WTC11 (cell line): ENCODE data around the gene RTF1.

Experiments used
- TF ChIP-seq, protein P1 (sequence below): sonication (generic); formaldehyde crosslinking; IDR thresholded peaks from 2 replicates; pipeline ENCODE4 v1.8.1; 2022; ENCODE audit warnings: low read depth, missing genetic modification reagents, borderline replicate concordance
- TF ChIP-seq, protein P2 (sequence below): fragments of 200-600 bp; IDR thresholded peaks from 2 replicates; pipeline ENCODE4 v1.8.0; 2022; ENCODE audit warnings: antibody characterized with exemption

DNA sequence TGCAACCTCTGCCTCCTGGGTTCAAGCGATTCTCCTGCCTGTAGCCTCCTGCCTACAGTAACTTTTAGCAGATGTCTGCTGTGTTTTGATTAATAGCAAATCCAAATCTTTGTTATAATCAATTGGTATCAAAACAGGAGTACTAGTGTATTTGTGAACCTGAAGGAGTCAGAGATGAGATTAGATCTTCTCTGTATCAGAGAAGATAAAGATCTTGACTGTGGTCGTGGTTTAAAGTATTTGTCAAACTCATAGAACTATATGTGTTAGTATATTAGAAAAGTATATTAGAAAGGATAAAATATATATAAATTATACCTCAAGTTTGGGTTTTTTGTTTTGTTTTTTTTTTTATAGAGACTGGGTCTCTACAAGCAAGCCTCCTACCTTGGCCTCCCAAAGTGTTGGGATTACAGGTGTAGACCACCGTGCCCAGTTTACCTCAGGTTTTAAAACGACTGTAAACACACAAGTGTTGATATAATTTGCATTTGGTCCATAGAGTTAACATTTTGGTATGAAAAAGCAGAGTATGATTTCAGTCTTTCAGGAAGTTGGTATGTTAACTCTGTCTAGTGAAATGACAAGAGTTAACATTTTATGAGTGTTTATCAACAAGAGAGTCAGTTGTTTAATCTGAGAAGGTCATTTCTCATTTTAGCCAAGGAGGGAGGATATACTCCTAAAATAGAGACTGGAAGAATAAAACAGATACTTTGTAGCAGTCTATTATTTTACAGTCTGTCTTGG is 18.3 kb downstream of the RTF1 start:
- TF ChIP-seq, protein P1, sequence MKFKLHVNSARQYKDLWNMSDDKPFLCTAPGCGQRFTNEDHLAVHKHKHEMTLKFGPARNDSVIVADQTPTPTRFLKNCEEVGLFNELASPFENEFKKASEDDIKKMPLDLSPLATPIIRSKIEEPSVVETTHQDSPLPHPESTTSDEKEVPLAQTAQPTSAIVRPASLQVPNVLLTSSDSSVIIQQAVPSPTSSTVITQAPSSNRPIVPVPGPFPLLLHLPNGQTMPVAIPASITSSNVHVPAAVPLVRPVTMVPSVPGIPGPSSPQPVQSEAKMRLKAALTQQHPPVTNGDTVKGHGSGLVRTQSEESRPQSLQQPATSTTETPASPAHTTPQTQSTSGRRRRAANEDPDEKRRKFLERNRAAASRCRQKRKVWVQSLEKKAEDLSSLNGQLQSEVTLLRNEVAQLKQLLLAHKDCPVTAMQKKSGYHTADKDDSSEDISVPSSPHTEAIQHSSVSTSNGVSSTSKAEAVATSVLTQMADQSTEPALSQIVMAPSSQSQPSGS = no peak
- TF ChIP-seq, protein P2, sequence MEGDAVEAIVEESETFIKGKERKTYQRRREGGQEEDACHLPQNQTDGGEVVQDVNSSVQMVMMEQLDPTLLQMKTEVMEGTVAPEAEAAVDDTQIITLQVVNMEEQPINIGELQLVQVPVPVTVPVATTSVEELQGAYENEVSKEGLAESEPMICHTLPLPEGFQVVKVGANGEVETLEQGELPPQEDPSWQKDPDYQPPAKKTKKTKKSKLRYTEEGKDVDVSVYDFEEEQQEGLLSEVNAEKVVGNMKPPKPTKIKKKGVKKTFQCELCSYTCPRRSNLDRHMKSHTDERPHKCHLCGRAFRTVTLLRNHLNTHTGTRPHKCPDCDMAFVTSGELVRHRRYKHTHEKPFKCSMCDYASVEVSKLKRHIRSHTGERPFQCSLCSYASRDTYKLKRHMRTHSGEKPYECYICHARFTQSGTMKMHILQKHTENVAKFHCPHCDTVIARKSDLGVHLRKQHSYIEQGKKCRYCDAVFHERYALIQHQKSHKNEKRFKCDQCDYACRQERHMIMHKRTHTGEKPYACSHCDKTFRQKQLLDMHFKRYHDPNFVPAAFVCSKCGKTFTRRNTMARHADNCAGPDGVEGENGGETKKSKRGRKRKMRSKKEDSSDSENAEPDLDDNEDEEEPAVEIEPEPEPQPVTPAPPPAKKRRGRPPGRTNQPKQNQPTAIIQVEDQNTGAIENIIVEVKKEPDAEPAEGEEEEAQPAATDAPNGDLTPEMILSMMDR = no peak
